Middle frontal gyrus (tissue), 1 donor: Measurements from ENCODE around the gene NF1.
A peak's percentile ranks its signal among the peaks of the same experiment; 100 is the strongest.
"Not testable (repeated sequence)": the region's sequence is repeated elsewhere in the genome, so short reads cannot be mapped to it uniquely, and the experiment has no call there.

Experiments
- DNase-seq: peaks from one replicate; pipeline ENCODE4 v3.0.0-alpha.2; 2015; ENCODE audit warnings: low spot score; ENCODE audit errors: extremely low spot score

The NF1 gene

DNA sequence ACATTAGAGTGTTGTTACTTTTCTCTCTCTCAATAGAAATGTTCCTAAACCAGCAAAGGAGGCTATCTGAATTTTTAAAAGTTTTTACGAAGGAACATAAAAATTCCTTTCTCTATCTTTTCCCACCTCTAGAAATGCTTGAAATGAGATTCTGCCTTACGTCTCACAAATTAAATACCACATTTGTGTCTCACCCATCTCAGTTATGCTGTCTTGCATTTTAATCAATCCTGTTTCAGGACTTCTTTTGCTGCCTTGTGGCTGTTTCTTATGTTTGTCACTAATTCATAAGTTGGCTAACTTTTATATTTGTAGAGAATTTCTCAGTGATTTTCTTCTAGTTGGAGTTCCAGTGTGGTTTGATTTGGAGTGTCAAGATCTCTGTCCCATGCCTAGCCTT, 198.8 kb downstream of the NF1 start:
- no peak for DNase-seq

DNA sequence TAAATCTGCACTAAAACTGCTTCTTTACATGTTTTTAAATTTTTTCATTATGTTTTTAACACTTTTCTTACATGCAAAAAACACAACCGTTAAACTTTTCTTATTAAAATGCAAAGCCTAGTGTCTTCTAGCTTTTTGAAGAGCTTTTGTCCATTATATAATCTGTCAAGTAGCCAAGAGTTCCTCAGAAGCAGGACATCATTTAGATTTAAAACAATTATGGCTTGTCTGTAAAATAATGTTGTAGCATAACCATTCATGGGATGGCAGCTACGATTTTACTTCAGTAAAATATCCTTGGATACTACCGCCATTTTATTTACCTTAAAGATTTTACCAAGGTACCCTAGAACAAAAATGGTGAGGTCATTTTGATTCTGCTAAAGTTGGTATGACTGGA, 199.5 kb downstream of the NF1 start:
- no peak for DNase-seq

DNA sequence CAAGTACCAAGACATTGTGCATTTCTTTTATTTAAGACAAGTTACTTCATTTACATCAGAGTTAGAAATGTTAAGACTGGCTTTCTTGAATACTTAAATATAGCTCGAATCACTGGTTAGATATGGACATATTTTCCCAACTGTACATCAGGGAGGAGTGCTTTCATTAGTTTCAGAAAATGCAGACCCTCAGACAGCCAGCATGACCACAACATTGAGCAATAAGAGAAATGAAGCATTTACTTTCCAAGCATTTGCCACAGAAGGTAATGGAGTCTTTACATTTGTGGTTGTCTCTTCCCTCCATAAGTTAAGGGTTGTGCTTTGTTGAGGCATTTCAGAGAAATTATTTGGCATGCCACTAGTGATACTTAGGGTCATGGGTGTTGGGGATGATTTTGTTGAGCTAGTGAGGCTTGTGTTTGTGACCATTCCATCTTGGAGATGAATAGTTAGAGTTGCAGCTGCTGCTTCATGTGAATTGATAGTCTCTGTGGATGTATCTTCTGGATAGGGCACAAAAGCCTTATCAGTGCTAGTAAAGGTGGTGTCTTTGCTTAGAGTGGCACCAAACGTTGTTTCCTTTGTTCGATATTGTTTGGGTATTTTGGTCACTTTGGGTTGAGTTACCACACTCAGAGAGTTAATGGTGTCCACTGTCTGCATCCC, 200.2 kb downstream of the NF1 start:
- no peak for DNase-seq

DNA sequence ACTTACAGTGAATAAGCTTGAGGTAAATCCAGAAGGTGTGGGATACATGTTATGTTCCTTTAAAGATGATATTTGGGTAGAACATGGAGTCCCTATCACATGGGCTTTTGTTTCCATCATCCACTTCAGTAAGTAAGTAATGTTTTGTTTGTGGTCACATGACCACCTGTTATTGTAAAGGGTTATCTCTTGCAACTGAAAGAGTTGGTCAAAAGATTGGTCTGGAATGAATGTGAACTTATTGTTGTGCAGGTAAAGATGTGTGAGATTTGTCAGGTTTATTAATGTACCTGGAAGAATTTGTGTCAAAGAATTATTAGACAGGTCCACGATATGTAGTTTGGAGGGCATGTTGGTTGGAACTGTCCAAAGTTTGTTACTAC, 200.7 kb downstream of the NF1 start:
- no peak for DNase-seq

DNA sequence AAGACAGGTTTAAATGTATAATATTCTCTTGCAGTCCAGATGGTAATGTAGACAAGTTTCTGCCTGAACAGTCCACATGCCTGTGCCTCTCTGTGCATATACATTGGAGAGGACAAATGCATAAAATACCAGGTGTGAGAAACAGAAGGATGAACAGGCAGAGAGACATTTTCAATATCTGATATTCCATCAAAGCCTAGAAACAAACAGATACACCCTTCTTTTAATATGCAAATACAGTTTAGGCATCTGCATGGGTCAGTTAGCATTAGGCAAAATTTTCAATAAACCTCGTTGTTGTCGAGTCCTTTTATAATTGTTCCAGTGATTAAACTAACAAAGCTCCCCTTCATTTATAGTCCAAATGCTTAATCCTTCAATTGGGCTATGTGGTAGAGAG, 201.4 kb downstream of the NF1 start:
- DNase-seq, result no peak

DNA sequence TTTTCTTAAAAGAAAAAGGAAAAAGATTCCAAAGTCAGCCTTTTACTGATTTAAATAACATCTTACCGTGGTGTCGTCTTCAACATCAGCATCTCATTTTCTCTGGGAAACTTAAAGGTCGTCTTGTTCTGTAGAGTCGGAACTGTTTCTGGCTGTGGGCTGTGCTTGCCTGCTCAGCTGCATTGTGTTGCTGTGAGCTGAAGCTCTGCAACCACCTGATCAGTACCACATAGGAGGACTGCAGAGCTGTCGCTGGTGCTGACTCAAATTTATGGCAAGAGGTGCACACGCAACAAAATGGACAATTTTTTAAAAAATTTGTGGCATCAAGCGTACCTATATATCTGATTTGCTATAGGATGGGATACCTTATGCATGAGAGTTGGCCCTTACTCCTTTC, 202.3 kb downstream of the NF1 start, which contains the start of gene OMG:
Gene OMG (minus strand): TSS at position 150 of the 400 bp plus-strand sequence. CDS start 908 bp downstream, outside the sequence.
- DNase-seq, result peak; percentile 78

DNA sequence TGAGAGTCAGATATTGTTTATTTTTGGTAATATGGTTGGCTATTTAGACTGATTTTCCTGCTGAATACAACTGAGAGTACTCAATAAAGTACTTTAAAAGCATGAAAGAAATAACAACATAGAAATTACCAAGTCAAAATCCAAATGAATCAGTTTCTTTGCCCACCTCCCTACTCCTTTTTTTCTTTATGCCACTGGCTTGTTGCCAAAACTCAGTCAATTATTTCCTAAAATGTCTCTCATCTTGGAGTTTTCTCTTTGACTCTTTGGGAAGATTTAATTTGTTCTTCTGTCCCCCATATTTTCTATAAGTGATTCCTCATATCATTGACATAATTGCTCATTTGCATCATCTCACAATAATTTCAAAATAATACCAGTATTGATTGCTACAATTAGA, 204.8 kb downstream of the NF1 start:
- no peak for DNase-seq

DNA sequence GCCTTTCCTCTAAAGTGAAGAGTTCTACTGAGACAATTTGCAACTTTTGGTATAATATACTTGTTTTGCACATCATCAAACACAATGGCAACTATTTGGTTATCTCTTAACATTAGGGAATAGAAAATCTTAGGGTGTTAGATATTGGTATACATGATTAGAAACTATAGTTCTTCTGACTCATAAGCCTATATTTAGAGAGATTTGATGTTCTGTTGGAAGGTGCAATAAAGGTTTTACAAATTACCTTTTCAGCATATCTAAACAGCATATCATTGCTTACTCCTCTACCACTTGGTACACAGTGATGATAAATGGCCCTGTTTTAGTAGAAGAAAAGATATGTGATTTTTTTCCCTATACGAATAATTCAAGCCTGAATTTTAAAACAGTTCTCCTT, 212.9 kb downstream of the NF1 start:
- DNase-seq, result no peak

DNA sequence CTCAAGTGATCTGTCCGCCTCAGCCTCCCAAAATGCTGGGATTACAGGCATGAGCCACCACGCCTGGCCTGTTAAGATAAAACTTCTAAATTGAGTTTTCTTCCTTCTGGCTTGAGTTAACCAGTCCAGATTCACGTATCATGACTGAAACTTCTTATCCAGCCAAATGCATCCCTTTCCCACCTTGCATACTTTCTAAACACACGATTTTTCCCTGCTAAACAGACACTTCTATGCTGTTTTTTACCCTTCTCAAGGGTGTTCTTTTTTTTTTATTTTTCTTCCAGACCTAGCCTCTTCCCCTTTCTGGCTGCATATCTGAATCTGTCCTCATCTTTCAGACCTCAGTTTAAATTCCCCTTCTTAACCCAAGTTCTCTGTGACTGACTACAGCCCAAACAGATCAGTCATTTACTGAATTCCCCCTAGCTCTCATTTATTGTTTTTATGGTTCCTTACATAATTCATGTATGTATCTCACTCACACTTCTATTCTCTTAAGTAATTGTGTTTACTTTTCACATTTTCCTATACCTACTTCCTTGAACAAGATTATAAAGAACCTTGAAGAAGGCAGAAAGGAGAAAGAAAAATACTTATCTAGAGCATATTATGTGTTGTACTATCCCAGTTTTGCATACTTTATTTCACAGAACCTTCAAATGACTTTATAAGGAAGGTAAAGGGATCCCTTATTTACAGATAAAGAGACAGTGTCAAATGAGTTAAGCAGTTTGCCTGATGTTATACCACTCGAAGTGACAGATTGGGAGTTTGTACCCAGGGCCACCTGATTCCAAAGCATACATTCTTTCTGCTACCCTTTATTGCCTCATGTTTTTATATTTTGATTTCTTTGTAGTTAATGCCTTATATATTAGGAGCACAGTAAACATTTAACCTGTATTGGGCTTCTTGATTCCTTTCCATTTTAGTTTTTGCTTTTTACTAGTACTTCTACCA, 213.9 kb downstream of the NF1 start:
- DNase-seq, result no peak

DNA sequence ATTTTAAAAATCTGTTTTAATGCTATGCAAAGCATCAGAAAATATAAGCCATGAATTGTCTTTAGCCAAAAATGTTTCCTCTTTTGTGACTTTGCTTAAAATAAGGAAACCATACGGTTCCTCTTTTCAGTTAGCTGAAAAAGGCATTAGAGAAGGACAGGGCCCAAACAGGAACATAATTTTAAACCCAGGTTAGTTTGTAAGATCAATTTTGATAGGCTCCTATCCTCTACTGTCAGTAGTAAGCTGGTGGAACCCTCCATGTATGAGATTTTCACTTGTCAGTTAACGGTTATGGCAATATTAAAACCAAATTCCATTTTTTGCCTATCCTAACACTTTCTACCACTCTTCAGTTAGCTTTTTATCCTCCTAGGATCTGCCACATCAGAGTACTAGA, 214.8 kb downstream of the NF1 start:
- DNase-seq, result no peak

DNA sequence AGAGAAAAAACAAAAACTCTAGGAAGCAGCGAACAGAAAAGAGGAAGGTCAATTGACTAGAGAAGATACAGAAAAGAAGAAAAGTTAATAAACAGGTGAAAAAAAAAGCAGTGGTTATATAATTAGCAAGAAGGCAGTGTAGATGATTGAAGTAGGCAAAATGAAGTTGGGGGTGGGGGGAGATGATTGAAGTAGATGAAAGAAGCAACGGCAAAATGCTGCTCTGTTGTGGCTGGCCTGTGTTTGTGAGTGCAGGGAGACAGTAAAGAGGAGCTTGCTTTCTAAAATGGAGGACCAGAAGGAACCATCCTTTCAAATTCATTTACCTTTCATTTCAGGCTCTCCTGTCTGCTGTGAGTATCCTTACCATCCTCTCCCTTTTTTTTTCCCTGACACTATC, 215.5 kb downstream of the NF1 start:
- no peak for DNase-seq

DNA sequence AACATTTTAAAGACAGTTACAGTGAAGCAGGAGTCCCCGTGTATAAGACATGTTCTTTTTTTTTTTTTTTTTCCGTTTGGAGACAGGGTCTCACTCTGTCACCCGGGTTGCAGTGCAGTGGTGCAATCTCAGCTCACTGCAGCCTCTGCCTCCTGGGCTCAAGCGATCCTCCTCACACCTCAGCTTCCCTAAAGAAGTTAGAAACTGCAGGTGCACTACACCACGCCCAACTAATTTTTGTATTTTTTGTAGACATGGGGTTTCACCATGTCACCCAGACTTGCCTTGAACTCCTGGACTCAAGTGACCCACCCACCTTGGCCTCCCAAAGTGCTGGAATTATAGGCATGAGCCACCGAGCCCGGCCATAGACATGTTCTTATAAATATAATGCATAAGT, 216.1 kb downstream of the NF1 start:
- no peak for DNase-seq

DNA sequence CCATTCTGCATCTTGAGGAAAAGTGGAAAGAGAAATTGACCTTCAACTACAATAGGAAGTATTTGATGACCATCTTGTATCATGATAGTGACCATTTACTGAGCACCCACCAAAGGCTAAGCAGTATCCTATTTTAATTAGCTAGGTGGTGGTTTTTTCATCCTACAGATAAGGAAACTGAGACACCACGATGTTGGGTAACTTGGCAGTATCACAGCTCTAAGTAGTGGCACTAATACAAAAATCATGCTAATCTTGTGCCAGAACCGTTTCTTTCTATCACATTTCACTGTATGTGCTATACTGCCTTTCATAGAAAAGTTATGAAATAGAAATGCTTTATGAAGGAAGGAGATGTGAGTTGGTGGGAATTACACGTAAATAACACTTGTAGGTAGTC, 216.7 kb downstream of the NF1 start:
- no peak for DNase-seq

DNA sequence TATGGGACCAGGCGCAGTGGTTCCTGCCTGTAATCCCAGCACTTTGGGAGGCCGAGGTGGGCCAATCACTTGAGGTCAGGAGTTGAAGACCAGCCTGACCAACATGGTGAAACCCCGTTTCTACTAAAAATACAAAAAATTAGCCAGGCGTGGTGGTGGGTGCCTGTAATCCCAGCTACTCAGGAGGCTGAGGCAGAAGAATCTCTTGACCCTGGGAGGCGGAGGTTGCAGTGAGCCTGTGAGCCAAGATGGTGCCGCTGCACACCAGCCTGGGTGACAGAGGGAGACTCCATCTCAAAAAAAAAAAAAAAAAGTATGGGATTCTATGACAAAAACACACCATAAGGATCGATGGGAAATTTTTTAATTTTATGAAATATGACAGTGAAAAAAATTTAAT, 217.4 kb downstream of the NF1 start:
- not testable (repeated sequence) for DNase-seq

DNA sequence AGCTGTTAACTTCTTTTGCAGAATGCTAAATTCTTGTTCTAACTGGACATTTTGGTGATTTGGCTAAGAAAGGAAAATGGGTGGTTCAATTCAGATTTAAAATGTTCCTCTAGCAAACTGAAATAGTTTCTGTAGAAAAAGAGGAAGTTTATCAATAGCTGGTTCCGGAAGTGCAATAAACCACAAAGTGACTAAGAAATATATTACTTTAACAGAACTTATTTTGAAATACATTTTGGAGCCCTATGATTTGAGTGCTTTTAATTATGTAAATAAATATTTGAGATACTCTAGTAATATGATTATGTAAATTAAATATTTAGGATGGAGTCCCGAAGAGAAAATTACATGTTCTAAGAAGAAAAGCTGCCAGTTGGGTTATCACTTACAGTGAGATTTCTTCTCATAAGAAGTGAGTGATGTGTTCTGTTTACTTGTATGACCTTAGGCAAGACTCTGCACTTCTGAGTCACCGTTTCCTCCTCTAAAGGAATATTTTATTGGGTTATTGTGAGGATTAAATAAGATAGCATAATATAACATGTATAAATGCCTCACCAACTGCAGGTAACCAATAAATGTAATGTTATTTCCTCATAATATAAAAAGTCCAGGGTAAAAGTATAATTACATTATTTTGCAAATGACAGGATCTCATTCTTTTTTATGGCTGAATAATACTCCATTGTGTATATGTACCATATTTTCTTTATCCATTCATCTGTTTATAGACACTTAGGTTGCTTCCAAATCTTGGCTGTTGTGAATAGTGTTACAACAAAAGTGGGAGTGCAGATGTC, 219.4 kb downstream of the NF1 start, which contains the start of gene EVI2B:
Gene EVI2B (minus strand): TSS at position 73 of the 800 bp plus-strand sequence. CDS start 8,445 bp downstream, outside the sequence.
- no peak for DNase-seq

DNA sequence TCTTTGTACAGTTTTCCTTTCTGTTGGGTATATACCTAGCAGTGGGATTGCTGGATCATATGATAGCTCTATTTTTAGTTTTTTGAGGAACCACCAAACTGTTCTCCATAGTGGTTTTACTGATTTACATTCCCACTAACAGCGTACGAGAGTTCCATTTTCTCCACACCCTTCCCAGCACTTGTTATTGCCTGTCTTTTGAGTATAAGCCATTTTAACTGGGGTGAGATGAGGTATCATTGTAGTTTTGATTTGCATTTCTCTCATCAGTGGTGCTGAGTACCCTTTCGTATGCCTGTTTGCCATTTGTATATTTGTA, 220.0 kb downstream of the NF1 start:
- DNase-seq, result no peak

DNA sequence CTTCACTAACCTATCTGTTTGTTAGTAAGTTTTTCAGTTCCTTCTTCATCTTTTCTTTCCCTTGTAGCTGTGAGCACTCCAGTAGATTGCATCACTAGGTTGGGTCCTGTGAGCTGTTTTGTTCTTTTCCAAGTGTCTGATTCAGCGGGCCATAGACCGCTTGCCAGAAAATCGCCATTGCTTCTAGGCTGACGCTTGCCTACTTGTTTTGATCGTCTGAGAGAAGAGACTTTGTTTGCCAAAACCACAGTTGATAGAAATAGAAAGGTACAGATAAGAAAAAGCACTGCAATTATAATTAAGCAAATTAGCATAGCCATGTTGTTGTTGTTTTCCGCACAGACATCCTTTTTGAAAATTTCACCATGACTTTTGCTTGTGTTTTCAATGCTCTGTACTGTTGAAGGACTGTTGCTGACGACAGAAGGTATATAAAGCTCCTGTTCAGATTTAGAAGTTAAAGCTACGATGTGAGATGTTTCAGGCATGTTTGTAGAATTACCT, 223.6 kb downstream of the NF1 start:
- peak; percentile 76 for DNase-seq

DNA sequence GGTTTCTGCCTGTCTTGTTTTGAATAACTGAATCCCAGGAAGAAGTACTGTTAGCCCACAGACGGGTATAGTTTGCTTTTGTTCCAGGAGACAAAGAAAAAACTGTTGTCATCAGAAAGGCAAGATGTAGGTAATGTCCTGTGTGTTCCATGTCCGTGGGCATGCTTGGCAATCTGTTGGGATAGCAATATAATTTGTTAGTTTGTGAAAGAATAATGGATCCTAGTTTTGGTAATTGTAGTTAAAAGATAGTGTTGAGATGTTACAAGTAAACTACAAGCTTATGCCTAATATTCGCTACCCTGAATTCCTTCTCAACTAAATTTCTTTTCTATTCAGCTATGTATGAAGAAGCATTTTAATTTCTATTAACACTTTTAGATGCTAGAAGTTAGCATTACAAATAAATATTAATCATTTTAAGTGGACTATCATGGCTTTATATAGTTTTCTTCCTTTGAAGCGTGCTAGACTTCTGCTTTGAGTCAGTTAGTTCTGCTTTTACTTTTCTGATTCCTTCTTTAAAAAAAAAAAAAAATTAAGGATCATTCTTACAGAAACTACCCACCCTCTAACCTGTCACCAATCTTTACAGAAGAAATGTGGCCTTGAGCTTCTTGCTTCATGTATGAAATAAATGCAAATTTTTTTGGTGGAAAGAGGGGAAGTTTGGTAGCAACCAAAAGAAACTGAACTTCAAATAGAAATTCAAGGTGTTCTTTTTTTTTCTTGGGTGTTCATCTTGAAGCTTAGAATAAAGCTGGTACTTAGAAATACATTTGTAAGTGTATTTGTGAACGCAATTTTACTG, 224.3 kb downstream of the NF1 start:
- DNase-seq, result no peak

DNA sequence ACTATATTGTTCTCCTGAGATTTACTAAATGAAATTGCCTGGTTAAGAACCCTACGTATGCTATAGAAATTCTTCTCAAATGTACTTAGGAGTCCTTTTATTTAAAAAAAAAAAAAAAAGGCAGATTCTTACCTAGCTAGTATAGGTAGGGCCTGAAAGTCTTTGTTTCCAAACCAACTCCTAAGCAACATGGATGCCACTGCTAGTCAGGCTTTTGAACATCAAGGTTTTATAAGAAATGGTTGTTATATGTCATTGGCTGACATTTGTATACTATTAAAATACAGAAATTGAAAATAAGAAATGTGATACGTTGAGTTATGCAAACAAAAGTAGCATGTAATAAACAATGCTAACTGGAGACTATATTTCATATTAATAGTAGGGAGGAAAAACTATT, 225.5 kb downstream of the NF1 start:
- no peak for DNase-seq

DNA sequence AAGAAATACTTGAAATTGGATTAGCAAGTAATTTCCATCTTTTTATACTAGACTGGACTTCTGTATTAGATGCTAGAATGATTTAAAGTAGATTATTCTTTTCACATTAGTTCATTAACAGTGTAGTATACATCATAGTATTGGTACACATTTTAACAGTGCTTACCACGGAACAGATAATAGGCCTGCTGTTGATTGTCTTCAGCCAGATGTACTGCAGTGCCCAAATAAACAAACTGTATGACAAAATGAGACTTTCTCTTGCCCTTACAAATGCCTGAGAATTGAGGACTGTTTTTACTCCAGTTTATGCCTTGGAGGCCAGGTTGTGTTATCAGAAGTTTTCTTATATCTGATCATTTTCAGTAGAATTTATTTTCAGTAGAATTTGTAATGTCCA, 226.0 kb downstream of the NF1 start:
- no peak for DNase-seq

DNA sequence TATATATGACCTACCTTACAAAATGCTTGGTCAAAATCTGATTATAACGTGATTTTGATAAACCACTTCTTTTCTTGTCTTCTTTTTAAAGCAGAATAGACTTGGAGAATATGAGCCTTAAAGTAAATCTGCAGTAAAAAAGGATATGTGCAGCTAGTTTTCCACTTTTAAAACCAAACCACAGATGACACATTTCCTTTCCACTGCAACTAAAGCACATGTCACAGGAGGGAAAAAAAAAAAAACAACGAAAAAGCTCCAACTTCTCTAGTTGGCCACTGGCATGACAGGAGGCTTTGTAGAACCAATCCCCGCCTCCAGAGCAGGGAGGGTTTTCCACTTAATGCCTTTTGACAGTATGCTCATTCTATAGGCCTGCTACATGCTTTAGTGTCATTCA, 226.7 kb downstream of the NF1 start, which contains the start of gene EVI2A:
Gene EVI2A (minus strand): TSS at position 142 of the 400 bp plus-strand sequence. CDS start 2,609 bp downstream, outside the sequence.
- peak; percentile 72 for DNase-seq
